ENCODE data around the gene FRRS1. TPM values are rescaled to one million over a fixed set of nuclear protein-coding genes. Genes with fewer than 3 reads are reported as not detected.

Gene FRRS1
- total RNA-seq, 2 donors from 2014 or later: 2.5 to 3.2 TPM

- ATAC-seq (no peak), DNase-seq (ENCODE audit: low spot score) (no peak)
- Mint-ChIP-seq H3K9me3 (no peaks in the 10 kb centered on the region), H3K36me3 (no peaks in the 10 kb centered on the region), H3K4me1 (ENCODE audit: low read depth in 2 of 2) (no peaks in the 10 kb centered on the region), H3K4me3 (no peak overlapping the region), H3K27ac (no peak overlapping the region), H3K27me3 (peaks cover 10 to 21% of the 10 kb centered on the region in 2 donors)
These were observed 92.0 kb downstream of the FRRS1 start for GRCh38 chr1:99674115-99675064.

DNA sequence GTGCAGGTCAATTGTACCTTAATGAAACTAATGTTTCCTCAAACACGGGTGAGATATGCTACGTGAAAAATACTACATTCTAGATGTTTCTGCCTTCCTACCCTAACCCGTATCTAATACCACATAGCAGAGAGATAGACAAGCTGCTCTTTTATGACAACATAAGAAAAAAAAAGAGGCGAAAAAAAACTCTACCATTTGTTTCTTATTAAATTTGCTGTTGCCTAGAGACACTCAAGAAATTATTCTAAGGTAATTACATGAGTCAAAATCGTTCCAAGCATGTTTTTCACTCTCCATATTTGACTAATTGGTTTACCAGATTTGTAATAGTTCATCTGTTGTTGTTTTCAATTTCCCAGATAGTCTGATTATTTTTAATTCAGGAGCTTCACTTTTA, 93.1 kb downstream of the FRRS1 start:
- Mint-ChIP-seq H3K4me3 (no peak overlapping the region), H3K9me3 (no peaks in the 10 kb centered on the region), H3K27ac (no peak overlapping the region), H3K4me1 (ENCODE audit: low read depth in 2 of 2) (no peaks in the 10 kb centered on the region), H3K27me3 (peaks cover 11 to 21% of the 10 kb centered on the region in 2 donors), H3K36me3 (no peaks in the 10 kb centered on the region)
- DNase-seq (ENCODE audit: low spot score) (no peak), ATAC-seq (no peak)

GRCh38 chr1:99672530-99673213, 93.8 kb downstream of the FRRS1 start:
- H3K27ac Mint-ChIP-seq: no peak overlapping the region
- H3K4me3 Mint-ChIP-seq: no peak overlapping the region
- peaks cover 11 to 21% of the 10 kb centered on the region in 2 donors for H3K27me3 Mint-ChIP-seq
- no peaks in the 10 kb centered on the region for H3K4me1 Mint-ChIP-seq (ENCODE audit: low read depth in 2 of 2)
- ATAC-seq: no peak
- H3K36me3 Mint-ChIP-seq: no peaks in the 10 kb centered on the region
- no peak for DNase-seq (ENCODE audit: low spot score)
- no peaks in the 10 kb centered on the region for H3K9me3 Mint-ChIP-seq

DNA sequence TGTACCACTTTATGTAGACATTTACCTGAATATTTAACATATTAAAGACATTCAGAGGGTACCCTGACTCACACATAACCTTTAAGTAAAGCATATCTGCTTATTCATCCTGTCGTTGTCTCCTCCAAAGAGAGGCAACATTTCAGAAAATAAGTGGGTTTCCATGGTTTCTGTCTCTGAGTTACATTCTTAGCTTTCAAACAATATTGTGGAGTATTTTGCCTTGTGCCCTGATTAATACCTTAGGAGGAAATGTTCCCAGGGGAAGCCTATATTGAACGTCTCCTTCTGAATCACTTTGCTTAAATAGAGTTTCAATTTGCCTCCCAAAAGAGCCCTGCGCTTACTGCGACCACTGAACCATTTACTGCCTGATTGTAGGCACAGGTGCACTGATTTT, 94.4 kb downstream of the FRRS1 start:
- no peak for ATAC-seq
- no peak for DNase-seq (ENCODE audit: low spot score)
- Mint-ChIP-seq H3K9me3 (no peaks in the 10 kb centered on the region), H3K36me3 (no peaks in the 10 kb centered on the region), H3K4me1 (ENCODE audit: low read depth in 2 of 2) (no peaks in the 10 kb centered on the region), H3K4me3 (no peak overlapping the region), H3K27me3 (peaks cover 11 to 21% of the 10 kb centered on the region in 2 donors), H3K27ac (no peak overlapping the region)

DNA sequence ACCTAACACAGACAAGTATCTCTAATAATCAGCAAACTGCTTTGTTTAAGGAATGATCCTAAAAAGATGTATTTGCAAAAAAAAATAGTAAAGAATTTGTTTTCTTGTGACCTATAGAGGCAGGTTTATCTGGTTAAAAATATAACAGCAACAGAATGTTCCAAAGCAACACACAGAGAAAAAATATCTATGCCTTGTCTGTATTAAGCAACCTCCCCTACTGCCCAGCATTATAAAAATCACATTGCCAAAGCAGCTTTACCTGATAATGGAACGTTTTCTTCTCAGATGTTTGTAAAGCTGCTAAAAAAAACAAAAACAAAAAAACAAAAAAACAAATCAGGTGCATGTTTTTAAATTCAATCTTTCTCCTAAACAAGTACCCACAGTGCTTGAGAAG, 95.9 kb downstream of the FRRS1 start:
- H3K27me3 Mint-ChIP-seq: peaks cover 10 to 21% of the 10 kb centered on the region in 2 donors
- no peaks in the 10 kb centered on the region for H3K9me3 Mint-ChIP-seq
- DNase-seq (ENCODE audit: low spot score): no peak
- no peak overlapping the region for H3K4me3 Mint-ChIP-seq
- no peak for ATAC-seq
- no peak overlapping the region for H3K27ac Mint-ChIP-seq
- no peaks in the 10 kb centered on the region for H3K36me3 Mint-ChIP-seq
- H3K4me1 Mint-ChIP-seq (ENCODE audit: low read depth in 2 of 2): no peaks in the 10 kb centered on the region

DNA sequence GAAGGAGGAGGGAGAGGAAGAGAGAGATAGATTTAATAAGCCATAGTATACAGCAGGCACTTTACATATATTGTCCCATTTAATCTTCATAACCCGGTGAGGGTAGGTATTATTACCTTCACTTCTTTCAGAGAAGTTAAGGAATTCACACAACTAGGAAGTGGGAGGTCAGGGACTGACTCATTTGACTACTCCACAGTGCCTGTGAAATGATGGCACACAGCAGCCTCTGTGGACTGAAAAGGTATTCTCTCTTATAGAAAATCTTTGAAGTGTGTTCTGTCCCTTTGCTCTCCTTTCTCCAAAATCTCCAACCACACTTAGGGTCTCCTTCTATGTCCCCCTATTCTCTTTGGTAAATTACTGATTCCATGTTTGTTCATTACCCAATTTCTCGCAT, 96.6 kb downstream of the FRRS1 start:
- no peaks in the 10 kb centered on the region for H3K36me3 Mint-ChIP-seq
- no peaks in the 10 kb centered on the region for H3K9me3 Mint-ChIP-seq
- ATAC-seq: no peak
- H3K27me3 Mint-ChIP-seq: peaks cover 10 to 23% of the 10 kb centered on the region in 2 donors
- no peak for DNase-seq (ENCODE audit: low spot score)
- no peak overlapping the region for H3K4me3 Mint-ChIP-seq
- H3K27ac Mint-ChIP-seq: no peak overlapping the region
- no peaks in the 10 kb centered on the region for H3K4me1 Mint-ChIP-seq (ENCODE audit: low read depth in 2 of 2)

DNA sequence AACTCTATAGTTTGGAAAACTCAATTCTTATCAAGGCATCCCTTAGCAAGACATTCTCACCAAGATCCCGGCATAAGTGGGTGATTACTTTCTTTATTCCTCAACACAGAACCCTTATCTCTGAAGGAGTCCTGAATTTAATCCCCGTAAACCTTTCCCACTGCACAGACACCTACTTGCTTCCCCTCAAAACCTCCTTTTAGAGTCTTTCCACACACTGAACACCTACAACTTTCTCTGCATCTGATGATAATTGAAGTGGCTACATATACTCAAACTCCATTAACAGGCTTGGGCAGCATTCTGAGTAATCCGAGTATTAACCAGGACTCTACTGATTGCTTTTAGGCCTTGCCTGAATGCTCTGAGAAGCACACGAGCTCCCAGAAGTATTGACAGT, 97.1 kb downstream of the FRRS1 start:
- Mint-ChIP-seq H3K4me3 (no peak overlapping the region), H3K27ac (no peak overlapping the region), H3K9me3 (no peaks in the 10 kb centered on the region), H3K4me1 (ENCODE audit: low read depth in 2 of 2) (no peaks in the 10 kb centered on the region), H3K27me3 (peaks cover 12 to 23% of the 10 kb centered on the region in 2 donors), H3K36me3 (no peaks in the 10 kb centered on the region)
- DNase-seq (ENCODE audit: low spot score) (no peak), ATAC-seq (no peak)

GRCh38 chr1:99665212-99665611, 101.2 kb downstream of the FRRS1 start:
- ATAC-seq (no peak), DNase-seq (ENCODE audit: low spot score) (no peak)
- Mint-ChIP-seq H3K9me3 (peaks cover 2% of the 10 kb centered on the region), H3K4me1 (ENCODE audit: low read depth in 2 of 2) (no peaks in the 10 kb centered on the region), H3K27me3 (peaks cover 13% of the 10 kb centered on the region in 2 donors), H3K27ac (no peak overlapping the region), H3K4me3 (no peak overlapping the region), H3K36me3 (no peaks in the 10 kb centered on the region)

DNA sequence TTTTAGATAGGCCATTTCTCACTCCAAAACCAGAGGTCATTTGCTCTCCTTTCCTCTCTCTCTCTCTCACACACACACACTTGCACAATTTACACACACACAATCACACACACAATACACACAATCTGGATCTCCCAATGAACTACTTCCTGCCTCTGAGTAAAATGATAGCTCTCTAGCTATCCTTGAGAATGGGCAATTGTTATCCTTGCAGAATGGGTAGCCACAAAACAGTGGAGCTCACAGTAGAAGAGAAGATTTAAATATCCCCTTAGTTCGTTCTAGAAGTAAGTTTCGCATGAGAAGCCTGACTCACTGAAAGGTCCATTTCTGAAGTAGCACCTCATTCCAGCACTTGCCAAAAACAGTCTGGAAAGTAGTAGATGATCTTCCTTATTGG, 102.9 kb downstream of the FRRS1 start:
- ATAC-seq (no peak), DNase-seq (ENCODE audit: low spot score) (no peak)
- no peaks in the 10 kb centered on the region for H3K4me1 Mint-ChIP-seq (ENCODE audit: low read depth in 2 of 2)
- peaks cover 14 to 20% of the 10 kb centered on the region in 2 donors for H3K27me3 Mint-ChIP-seq
- H3K36me3 Mint-ChIP-seq: no peaks in the 10 kb centered on the region
- peaks cover 2% of the 10 kb centered on the region for H3K9me3 Mint-ChIP-seq
- H3K4me3 Mint-ChIP-seq: no peak overlapping the region
- no peak overlapping the region for H3K27ac Mint-ChIP-seq

- Mint-ChIP-seq H3K9me3 (peaks cover 2% of the 10 kb centered on the region), H3K27ac (no peak overlapping the region), H3K27me3 (peaks cover 14 to 20% of the 10 kb centered on the region in 2 donors), H3K4me1 (ENCODE audit: low read depth in 2 of 2) (no peaks in the 10 kb centered on the region), H3K4me3 (no peak overlapping the region), H3K36me3 (no peaks in the 10 kb centered on the region)
- DNase-seq (ENCODE audit: low spot score) (no peak), ATAC-seq (no peak)
These were observed 103.8 kb downstream of the FRRS1 start for GRCh38 chr1:99662539-99663080.

DNA sequence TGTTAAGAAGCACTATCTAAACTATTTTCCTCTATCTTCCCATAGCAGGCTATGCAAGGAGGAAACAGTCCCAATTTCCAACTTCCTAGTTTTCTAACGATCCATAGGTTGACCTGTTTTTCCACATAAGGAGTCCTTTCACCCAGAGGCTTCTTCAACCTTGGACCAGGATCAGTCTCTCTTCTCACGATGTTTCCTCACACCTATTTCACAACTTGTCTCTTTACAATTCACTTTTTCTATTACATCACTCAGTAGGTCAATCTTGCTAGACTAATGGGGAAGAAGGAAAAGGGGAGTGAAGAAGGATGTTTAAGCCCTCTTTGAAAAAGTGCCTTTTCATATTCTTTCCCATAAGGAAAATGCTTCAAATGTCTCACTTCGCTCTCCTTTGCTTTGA, 104.7 kb downstream of the FRRS1 start:
- no peak for DNase-seq (ENCODE audit: low spot score)

DNA sequence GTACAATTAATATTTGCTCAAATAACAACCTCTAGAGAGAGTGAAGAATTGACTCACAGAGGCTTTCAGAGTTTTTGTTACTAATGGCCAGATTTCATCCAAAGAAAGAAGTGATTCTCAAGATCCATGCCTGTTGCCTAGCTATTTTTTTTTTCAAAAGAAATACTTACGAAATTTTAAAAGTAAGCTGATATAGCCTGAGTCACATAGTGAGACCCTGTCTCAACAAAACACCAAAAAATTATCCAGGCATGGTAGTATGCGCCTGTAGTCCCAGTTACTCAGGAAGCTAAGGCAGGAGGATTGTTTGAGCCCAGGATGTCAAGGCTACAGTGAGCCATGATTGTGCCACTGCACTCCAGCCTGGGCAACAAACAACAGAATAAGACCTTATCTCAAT, 105.9 kb downstream of the FRRS1 start:
- H3K9me3 Mint-ChIP-seq: peaks cover 2% of the 10 kb centered on the region
- no peaks in the 10 kb centered on the region for H3K4me1 Mint-ChIP-seq (ENCODE audit: low read depth in 2 of 2)
- no peak overlapping the region for H3K4me3 Mint-ChIP-seq
- H3K36me3 Mint-ChIP-seq: no peaks in the 10 kb centered on the region
- ATAC-seq (no peak), DNase-seq (ENCODE audit: low spot score) (no peak)
- no peak overlapping the region for H3K27ac Mint-ChIP-seq
- H3K27me3 Mint-ChIP-seq: peaks cover 10 to 20% of the 10 kb centered on the region in 2 donors

More for the DNA sequence above, 104.7 kb downstream of the FRRS1 start:
- ATAC-seq: no peak
- Mint-ChIP-seq H3K9me3 (peaks cover 2% of the 10 kb centered on the region), H3K36me3 (no peaks in the 10 kb centered on the region), H3K27me3 (peaks cover 10 to 20% of the 10 kb centered on the region in 2 donors), H3K4me1 (ENCODE audit: low read depth in 2 of 2) (no peaks in the 10 kb centered on the region), H3K27ac (no peak overlapping the region), H3K4me3 (no peak overlapping the region)

GRCh38 chr1:99659755-99660210, 106.7 kb downstream of the FRRS1 start:
- no peak for DNase-seq (ENCODE audit: low spot score)
- Mint-ChIP-seq H3K36me3 (no peaks in the 10 kb centered on the region), H3K4me1 (ENCODE audit: low read depth in 2 of 2) (no peaks in the 10 kb centered on the region), H3K27me3 (peaks cover 10 to 18% of the 10 kb centered on the region in 2 donors), H3K27ac (no peak overlapping the region), H3K9me3 (peaks cover 2% of the 10 kb centered on the region), H3K4me3 (no peak overlapping the region)
- no peak for ATAC-seq

Data from natural killer cell treated with Interleukin-12 subunit alpha and Interleukin-12 subunit beta and Interleukin-15 and Interleukin-18, amount 100 ng/mL, for 72 hours (primary cell).